Stimulated activated memory B cell treated with anti-CD40 and anti-IgM and Interleukin-4, amounts not matched to agents 10 μg/mL and 1 μg/mL and 100 μg/mL, for 72 hours (primary cell): ENCODE data around the gene BRD3OS.

Experiments used
- ATAC-seq: fragments of 150-1000 bp; cut with Tn5 transposase; 2 replicates; pipeline ENCODE4 v1.10.0; 2021
- H3K27ac Mint-ChIP-seq: one replicate; pipeline ENCODE4 v1.8.0; 2022; ENCODE audit warnings: mild to moderate bottlenecking, mixed read lengths
- H3K27me3 Mint-ChIP-seq: one replicate; pipeline ENCODE4 v1.8.0; 2022; ENCODE audit warnings: mixed read lengths
- H3K36me3 Mint-ChIP-seq: one replicate; pipeline ENCODE4 v1.8.0; 2022; ENCODE audit warnings: mixed read lengths
- H3K4me1 Mint-ChIP-seq: one replicate; pipeline ENCODE4 v1.8.0; 2022; ENCODE audit warnings: mixed read lengths
- H3K4me3 Mint-ChIP-seq: one replicate; pipeline ENCODE4 v1.8.0; 2022; ENCODE audit warnings: mild to moderate bottlenecking, moderate library complexity, mixed read lengths
- H3K9me3 Mint-ChIP-seq: one replicate; pipeline ENCODE4 v1.8.0; 2022; ENCODE audit warnings: mixed read lengths

BRD3OS gene

DNA sequence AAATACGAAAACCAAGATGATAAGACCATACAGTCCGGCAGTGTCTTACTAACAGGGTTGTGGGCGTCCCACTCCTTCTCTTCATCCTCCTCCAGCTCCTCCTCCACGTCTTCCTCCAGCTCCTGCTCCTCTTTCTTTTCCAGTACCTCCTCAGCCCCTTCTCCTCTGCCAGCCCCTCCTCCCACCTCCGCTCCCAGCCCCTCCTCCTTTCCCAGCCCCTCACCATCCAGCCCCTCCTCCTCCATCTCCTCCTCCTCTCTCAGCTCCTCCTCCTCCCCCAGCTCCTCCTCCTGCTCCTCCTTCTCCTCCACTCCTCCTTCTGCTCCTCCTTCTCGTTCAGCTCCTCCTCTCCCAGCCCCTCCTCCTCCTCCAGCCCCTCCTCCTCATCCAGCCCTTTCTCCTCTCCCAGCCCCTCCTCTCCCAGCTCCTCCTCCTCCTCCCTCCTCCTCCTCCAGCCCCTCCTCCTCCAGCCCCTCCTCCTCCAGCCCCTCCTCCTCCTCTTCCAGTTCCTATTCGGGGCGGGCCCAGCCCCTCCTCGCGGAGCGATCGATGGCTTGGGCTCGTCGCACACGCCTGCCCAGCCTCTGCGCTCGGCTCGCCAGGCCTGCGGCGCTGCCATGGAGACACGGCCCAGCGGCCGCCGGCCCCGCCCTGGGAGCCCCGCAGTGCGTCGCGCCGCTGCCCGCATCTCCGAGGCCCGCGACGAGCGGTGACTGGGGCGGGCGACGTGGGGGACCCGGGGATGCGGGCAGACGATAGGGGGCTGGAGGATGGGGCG, at the start of gene BRD3OS:
BRD3OS (plus strand) TSS at position 654 of the 778 bp plus-strand sequence. CDS start 1,267 bp downstream, outside the sequence.
- Mint-ChIP-seq H3K4me1 (peaks cover 26% of the 10 kb centered on the region), H3K4me3 (peak within 1 kb of the TSS; percentile 77), H3K27me3 (no peaks in the 10 kb centered on the region), H3K27ac (peak within 1 kb of the TSS; percentile 68), H3K36me3 (peaks cover 8% of the 10 kb centered on the region), H3K9me3 (no peaks in the 10 kb centered on the region)
- peak; percentile 92 for ATAC-seq

DNA sequence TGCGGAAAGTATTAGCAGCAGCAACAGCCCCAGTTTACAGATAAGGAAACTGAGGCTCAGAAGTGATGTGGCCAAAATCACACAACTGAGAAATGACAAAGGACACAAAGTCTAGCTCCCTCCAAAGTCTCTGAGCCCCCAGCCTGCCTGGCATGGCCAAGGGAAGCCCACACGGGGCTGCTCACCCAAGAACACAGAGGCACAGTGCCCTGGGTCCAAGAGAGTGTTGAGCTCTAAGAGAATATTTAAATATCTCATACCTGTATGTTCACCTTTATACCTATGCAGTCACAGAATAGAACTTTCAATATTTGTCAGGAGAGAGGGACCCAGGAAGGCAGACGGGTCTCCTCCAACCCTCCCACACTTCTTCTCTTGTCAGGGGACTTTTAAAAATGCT, 49.8 kb upstream of the BRD3OS start:
- Mint-ChIP-seq H3K4me1 (peaks cover 87% of the 10 kb centered on the region), H3K4me3 (peak overlapping the region; percentile 14), H3K36me3 (no peaks in the 10 kb centered on the region), H3K9me3 (no peaks in the 10 kb centered on the region), H3K27ac (peak overlapping the region; percentile 66), H3K27me3 (no peaks in the 10 kb centered on the region)
- no peak for ATAC-seq

GRCh38 chr9:133976191-133976861, 49.0 kb upstream of the BRD3OS start:
- ATAC-seq: no peak
- Mint-ChIP-seq H3K4me3 (no peak overlapping the region), H3K4me1 (peaks cover 87% of the 10 kb centered on the region), H3K27me3 (no peaks in the 10 kb centered on the region), H3K27ac (peak overlapping the region; percentile 66), H3K36me3 (peaks cover 5% of the 10 kb centered on the region), H3K9me3 (no peaks in the 10 kb centered on the region)

DNA sequence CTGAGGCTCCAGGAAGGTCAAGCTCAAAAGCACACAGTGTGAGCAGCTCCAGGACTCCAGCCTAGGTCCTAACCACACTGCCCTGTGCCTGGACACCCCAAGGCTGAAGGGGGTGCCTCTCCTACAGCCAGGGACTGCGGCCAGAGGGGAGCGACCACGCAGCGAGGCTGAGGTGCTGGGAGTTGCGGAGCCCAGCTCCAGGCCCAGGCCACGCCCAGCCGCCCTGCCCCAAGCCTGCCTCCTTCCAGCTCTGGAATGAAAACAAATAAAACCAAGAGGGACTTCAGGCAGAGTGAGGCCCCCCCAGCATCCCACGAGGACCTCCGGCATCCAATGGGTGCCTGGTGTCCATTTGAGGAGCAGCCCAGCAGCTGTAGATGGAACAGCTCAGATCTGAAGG, 48.4 kb upstream of the BRD3OS start:
- H3K4me3 Mint-ChIP-seq: no peak overlapping the region
- no peaks in the 10 kb centered on the region for H3K27me3 Mint-ChIP-seq
- peaks cover 87% of the 10 kb centered on the region for H3K4me1 Mint-ChIP-seq
- H3K9me3 Mint-ChIP-seq: no peaks in the 10 kb centered on the region
- H3K27ac Mint-ChIP-seq: no peak overlapping the region
- ATAC-seq: no peak
- H3K36me3 Mint-ChIP-seq: peaks cover 9% of the 10 kb centered on the region

- H3K4me3 Mint-ChIP-seq: no peak overlapping the region
- H3K36me3 Mint-ChIP-seq: peaks cover 9% of the 10 kb centered on the region
- H3K27me3 Mint-ChIP-seq: no peaks in the 10 kb centered on the region
- ATAC-seq: no peak
- H3K9me3 Mint-ChIP-seq: no peaks in the 10 kb centered on the region
- H3K27ac Mint-ChIP-seq: peak overlapping the region; percentile 68
- peaks cover 87% of the 10 kb centered on the region for H3K4me1 Mint-ChIP-seq
Measured at GRCh38 chr9:133977421-133978201, 47.7 kb upstream of the BRD3OS start.

- no peaks in the 10 kb centered on the region for H3K9me3 Mint-ChIP-seq
- no peak for ATAC-seq
- peaks cover 87% of the 10 kb centered on the region for H3K4me1 Mint-ChIP-seq
- peak overlapping the region; percentile 68 for H3K27ac Mint-ChIP-seq
- no peaks in the 10 kb centered on the region for H3K27me3 Mint-ChIP-seq
- peaks cover 9% of the 10 kb centered on the region for H3K36me3 Mint-ChIP-seq
- peak overlapping the region; percentile 67 for H3K4me3 Mint-ChIP-seq
Measured at GRCh38 chr9:133978226-133978898, 46.9 kb upstream of the BRD3OS start.

- ATAC-seq: no peak
- peak overlapping the region; percentile 67 for H3K4me3 Mint-ChIP-seq
Measured at GRCh38 chr9:133978899-133979272, 46.4 kb upstream of the BRD3OS start.

GRCh38 chr9:133979273-133979920, 45.9 kb upstream of the BRD3OS start:
- Mint-ChIP-seq H3K27me3 (no peaks in the 10 kb centered on the region), H3K4me1 (peaks cover 87% of the 10 kb centered on the region), H3K36me3 (peaks cover 9% of the 10 kb centered on the region), H3K9me3 (no peaks in the 10 kb centered on the region), H3K27ac (peak overlapping the region; percentile 68), H3K4me3 (peak overlapping the region; percentile 67)
- peak; percentile 92 for ATAC-seq

More at GRCh38 chr9:133978899-133979272, 46.4 kb upstream of the BRD3OS start:
- Mint-ChIP-seq H3K27me3 (no peaks in the 10 kb centered on the region), H3K4me1 (peaks cover 88% of the 10 kb centered on the region), H3K9me3 (no peaks in the 10 kb centered on the region), H3K36me3 (peaks cover 9% of the 10 kb centered on the region), H3K27ac (peak overlapping the region; percentile 68)

DNA sequence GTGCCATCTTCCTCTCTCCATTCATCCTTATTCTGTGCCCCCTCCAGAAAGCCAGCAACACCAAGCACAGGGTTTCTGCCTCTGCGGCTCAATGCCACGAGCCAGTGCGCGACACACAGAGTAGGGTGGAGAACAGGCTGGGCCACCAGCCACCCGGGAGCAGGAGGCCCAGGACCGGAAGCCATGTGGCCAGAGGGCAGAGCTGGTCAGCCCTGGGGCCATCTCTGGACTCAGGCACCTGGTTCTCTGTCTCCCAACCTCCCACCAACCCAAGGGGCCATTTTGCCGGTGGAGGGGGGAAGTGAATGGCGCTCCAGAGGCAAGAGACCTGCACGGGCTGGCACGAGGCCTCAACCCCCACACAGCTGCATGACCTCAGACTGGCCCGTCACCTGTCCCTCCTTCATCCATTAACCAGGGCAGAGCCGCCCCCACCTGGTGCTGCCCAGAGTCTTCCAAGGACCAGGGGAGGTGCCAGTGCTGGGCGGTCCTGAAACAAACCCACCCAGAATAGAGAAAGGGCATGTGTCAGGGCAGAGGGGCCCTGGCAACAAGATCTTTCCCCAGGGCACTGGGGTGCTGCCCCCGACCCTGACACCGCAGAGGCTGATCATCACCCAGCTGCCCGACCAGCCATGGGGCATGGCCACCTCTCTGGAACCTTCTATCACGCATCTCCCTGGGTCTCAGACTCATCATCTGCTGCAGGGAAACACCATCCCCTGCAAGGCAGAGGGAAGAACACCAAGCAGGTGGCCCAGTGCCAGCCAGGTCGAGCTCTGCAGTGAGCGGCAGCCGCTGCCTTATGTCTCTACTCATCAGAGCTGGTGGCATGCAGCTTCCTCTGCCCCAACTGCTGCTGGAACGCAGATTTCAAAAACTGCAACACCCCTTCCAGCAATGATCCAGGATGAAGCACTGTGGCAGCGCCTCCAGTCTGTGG, 45.1 kb upstream of the BRD3OS start:
- Mint-ChIP-seq H3K4me1 (peaks cover 80% of the 10 kb centered on the region), H3K36me3 (peaks cover 9% of the 10 kb centered on the region), H3K27me3 (no peaks in the 10 kb centered on the region), H3K27ac (peak overlapping the region; percentile 68), H3K4me3 (peak overlapping the region; percentile 67), H3K9me3 (no peaks in the 10 kb centered on the region)
- ATAC-seq: peak; percentile 53

- H3K9me3 Mint-ChIP-seq: no peaks in the 10 kb centered on the region
- peaks cover 15% of the 10 kb centered on the region for H3K36me3 Mint-ChIP-seq
- H3K4me1 Mint-ChIP-seq: peaks cover 80% of the 10 kb centered on the region
- no peak for ATAC-seq
- no peaks in the 10 kb centered on the region for H3K27me3 Mint-ChIP-seq
- H3K27ac Mint-ChIP-seq: peak overlapping the region; percentile 68
- H3K4me3 Mint-ChIP-seq: peak overlapping the region; percentile 67
Measured at GRCh38 chr9:133980864-133981588, 44.3 kb upstream of the BRD3OS start.

DNA sequence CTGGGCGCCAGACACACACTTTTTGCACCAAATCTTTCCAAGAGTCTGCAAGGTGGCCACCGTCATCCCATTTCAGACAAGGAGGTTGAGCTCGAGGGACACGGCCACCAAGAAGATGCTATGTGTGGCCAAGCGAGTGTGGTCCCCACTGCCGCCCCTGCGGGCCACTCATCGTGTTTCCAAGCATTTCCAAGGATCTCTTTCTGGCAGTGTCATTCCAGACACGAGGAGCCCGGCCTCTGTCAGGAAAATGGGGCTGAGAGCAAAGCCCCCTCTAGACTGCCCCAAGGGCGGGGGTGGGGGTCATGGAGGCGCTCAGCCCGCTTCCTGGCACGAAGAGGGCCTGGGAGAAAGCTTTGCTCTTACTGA, 43.7 kb upstream of the BRD3OS start:
- no peak for ATAC-seq
- H3K27me3 Mint-ChIP-seq: no peaks in the 10 kb centered on the region
- H3K36me3 Mint-ChIP-seq: peaks cover 18% of the 10 kb centered on the region
- peak overlapping the region; percentile 68 for H3K27ac Mint-ChIP-seq
- H3K4me3 Mint-ChIP-seq: peak overlapping the region; percentile 67
- H3K4me1 Mint-ChIP-seq: peaks cover 85% of the 10 kb centered on the region
- no peaks in the 10 kb centered on the region for H3K9me3 Mint-ChIP-seq

DNA sequence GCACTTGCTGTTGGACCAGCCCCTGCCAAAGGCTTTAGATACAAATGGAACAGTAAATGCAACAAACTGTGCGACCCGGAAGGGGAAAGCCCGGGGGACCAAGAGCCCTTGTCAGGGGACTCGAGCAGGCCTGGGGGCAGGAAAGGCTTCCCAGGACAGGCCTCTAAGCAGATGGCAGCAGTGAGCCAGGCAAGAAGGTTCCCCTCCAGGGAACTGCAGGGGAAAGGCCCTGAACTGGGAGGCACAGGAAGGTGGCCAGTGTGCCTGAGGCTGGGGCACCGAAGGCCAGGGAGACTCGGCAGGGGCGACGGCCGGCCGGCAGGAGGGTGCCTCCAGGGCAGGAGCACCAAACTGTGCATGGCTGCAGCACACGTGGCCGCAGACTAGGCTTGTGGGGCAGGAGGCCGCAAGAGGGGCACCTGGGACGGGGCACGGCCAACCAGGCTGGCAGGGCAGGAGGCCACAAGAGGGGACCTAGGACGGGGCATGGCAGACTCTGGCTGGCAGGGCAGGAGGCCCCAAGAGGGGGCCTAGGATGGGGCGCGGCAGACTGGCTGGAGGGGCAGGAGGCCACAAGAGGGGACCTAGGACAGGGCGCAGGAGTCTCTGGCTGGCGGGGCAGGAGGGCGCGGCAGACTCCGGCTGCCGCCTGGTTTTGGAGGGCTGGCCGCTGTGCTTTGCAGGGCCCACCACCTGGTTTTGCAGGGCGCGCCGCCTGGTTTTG, 43.2 kb upstream of the BRD3OS start:
- Mint-ChIP-seq H3K27ac (peak overlapping the region; percentile 68), H3K36me3 (peaks cover 18% of the 10 kb centered on the region), H3K4me1 (peaks cover 90% of the 10 kb centered on the region), H3K4me3 (no peak overlapping the region), H3K9me3 (no peaks in the 10 kb centered on the region), H3K27me3 (no peaks in the 10 kb centered on the region)
- ATAC-seq: no peak
